Neuron (in vitro differentiated cells): Measurements from ENCODE around the gene USP26.
"Not testable (repeated sequence)": the region's sequence is repeated elsewhere in the genome, so short reads cannot be mapped to it uniquely, and the experiment has no call there.

Source experiments
- H2AFZ ChIP-seq: one replicate; pipeline ENCODE4 v1.6.1; 2013; ENCODE audit warnings: low read depth, mild to moderate bottlenecking, inconsistent platforms, low read length, moderate library complexity
- H3K27me3 ChIP-seq: one replicate; pipeline ENCODE4 v1.6.1; 2013; ENCODE audit warnings: low read length; ENCODE audit not compliant: insufficient read depth
- H3K36me3 ChIP-seq: one replicate; pipeline ENCODE4 v1.6.1; 2013; ENCODE audit warnings: low read length; ENCODE audit not compliant: insufficient read depth
- H3K4me1 ChIP-seq: one replicate; pipeline ENCODE4 v1.6.1; 2013; ENCODE audit warnings: low read length; ENCODE audit not compliant: insufficient read depth
- H3K4me3 ChIP-seq: 2 replicates; pipeline ENCODE4 v1.5.1; 2013; ENCODE audit warnings: mild to moderate bottlenecking, low read length, moderate library complexity
- H3K9me3 ChIP-seq: one replicate; pipeline ENCODE4 v1.6.1; 2013; ENCODE audit warnings: low read length

Gene USP26

GRCh38 chrX:133097031-133097430 lies at the start of gene USP26:
USP26 (minus strand) TSS chrX:133097109; CDS start chrX:133028220, 68,889 bp downstream.
- Histone ChIP-seq H3K4me1 (no peaks in the 10 kb centered on the region), H3K36me3 (no peaks in the 10 kb centered on the region), H3K9me3 (no peaks in the 10 kb centered on the region), H2AFZ (no peak within 1 kb of the TSS), H3K4me3 (no peak within 1 kb of the TSS), H3K27me3 (no peaks in the 10 kb centered on the region)

- H3K27me3 ChIP-seq: no peaks in the 10 kb centered on the region
- H3K4me3 ChIP-seq: no peak overlapping the region
- peaks cover 14% of the 10 kb centered on the region for H3K4me1 ChIP-seq
- H3K9me3 ChIP-seq: no peaks in the 10 kb centered on the region
- H2AFZ ChIP-seq: no peak overlapping the region
- H3K36me3 ChIP-seq: no peaks in the 10 kb centered on the region
Observed at GRCh38 chrX:133134282-133134681, 37.4 kb upstream of the USP26 start.

GRCh38 chrX:133120406-133120805 lies 23.5 kb upstream of the USP26 start:
- Histone ChIP-seq H3K4me3 (no peak overlapping the region), H3K4me1 (no peaks in the 10 kb centered on the region), H3K27me3 (no peaks in the 10 kb centered on the region), H2AFZ (no peak overlapping the region), H3K9me3 (no peaks in the 10 kb centered on the region), H3K36me3 (no peaks in the 10 kb centered on the region)

GRCh38 chrX:133094098-133094731 lies 2.7 kb downstream of the USP26 start:
- H2AFZ ChIP-seq: no peak overlapping the region
- H3K36me3 ChIP-seq: no peaks in the 10 kb centered on the region
- H3K9me3 ChIP-seq: no peaks in the 10 kb centered on the region
- H3K27me3 ChIP-seq: peaks cover 2% of the 10 kb centered on the region
- no peaks in the 10 kb centered on the region for H3K4me1 ChIP-seq
- H3K4me3 ChIP-seq: no peak overlapping the region

- Histone ChIP-seq H3K27me3 (peaks cover 2% of the 10 kb centered on the region), H3K4me1 (no peaks in the 10 kb centered on the region), H3K9me3 (no peaks in the 10 kb centered on the region), H3K36me3 (no peaks in the 10 kb centered on the region), H2AFZ (no peak overlapping the region), H3K4me3 (no peak overlapping the region)
Observed at GRCh38 chrX:133090236-133090809, 6.6 kb downstream of the USP26 start.

GRCh38 chrX:133089411-133089810 lies 7.5 kb downstream of the USP26 start:
- H2AFZ ChIP-seq: no peak overlapping the region
- peaks cover 2% of the 10 kb centered on the region for H3K27me3 ChIP-seq
- H3K9me3 ChIP-seq: no peaks in the 10 kb centered on the region
- H3K4me1 ChIP-seq: no peaks in the 10 kb centered on the region
- H3K4me3 ChIP-seq: no peak overlapping the region
- no peaks in the 10 kb centered on the region for H3K36me3 ChIP-seq

GRCh38 chrX:133085785-133086184 lies 11.1 kb downstream of the USP26 start:
- Histone ChIP-seq H3K36me3 (no peaks in the 10 kb centered on the region), H2AFZ (no peak overlapping the region), H3K9me3 (no peaks in the 10 kb centered on the region), H3K27me3 (peaks cover 2% of the 10 kb centered on the region), H3K4me1 (no peaks in the 10 kb centered on the region), H3K4me3 (no peak overlapping the region)

- H3K4me1 ChIP-seq, H3K36me3 ChIP-seq, H3K27me3 ChIP-seq, H3K9me3 ChIP-seq, H2AFZ ChIP-seq, H3K4me3 ChIP-seq: not testable (repeated sequence)
Observed at GRCh38 chrX:133085056-133085455, 11.9 kb downstream of the USP26 start.

GRCh38 chrX:133083899-133084298 lies 13.0 kb downstream of the USP26 start:
- Histone ChIP-seq H3K36me3 (no peaks in the 10 kb centered on the region), H3K9me3 (no peaks in the 10 kb centered on the region), H3K27me3 (no peaks in the 10 kb centered on the region), H2AFZ (no peak overlapping the region), H3K4me3 (no peak overlapping the region), H3K4me1 (no peaks in the 10 kb centered on the region)

GRCh38 chrX:133081990-133082389 lies 14.9 kb downstream of the USP26 start:
- no peaks in the 10 kb centered on the region for H3K36me3 ChIP-seq
- H2AFZ ChIP-seq: no peak overlapping the region
- H3K9me3 ChIP-seq: no peaks in the 10 kb centered on the region
- H3K4me1 ChIP-seq: no peaks in the 10 kb centered on the region
- H3K27me3 ChIP-seq: no peaks in the 10 kb centered on the region
- no peak overlapping the region for H3K4me3 ChIP-seq

- not testable (repeated sequence) for H3K9me3 ChIP-seq, H3K36me3 ChIP-seq, H3K4me3 ChIP-seq, H3K4me1 ChIP-seq, H3K27me3 ChIP-seq, H2AFZ ChIP-seq
Observed at GRCh38 chrX:133077856-133078255, 19.1 kb downstream of the USP26 start.

GRCh38 chrX:133072566-133072965 lies 24.3 kb downstream of the USP26 start:
- Histone ChIP-seq H3K36me3 (no peaks in the 10 kb centered on the region), H3K4me3 (no peak overlapping the region), H2AFZ (no peak overlapping the region), H3K4me1 (peaks cover 18% of the 10 kb centered on the region), H3K27me3 (no peaks in the 10 kb centered on the region), H3K9me3 (no peaks in the 10 kb centered on the region)

GRCh38 chrX:133068461-133068860 lies 28.4 kb downstream of the USP26 start:
- Histone ChIP-seq H3K4me1 (peaks cover 18% of the 10 kb centered on the region), H3K36me3 (no peaks in the 10 kb centered on the region), H3K27me3 (no peaks in the 10 kb centered on the region), H3K4me3 (no peak overlapping the region), H2AFZ (no peak overlapping the region), H3K9me3 (no peaks in the 10 kb centered on the region)

GRCh38 chrX:133056341-133056740 lies 40.6 kb downstream of the USP26 start:
- Histone ChIP-seq H3K36me3 (no peaks in the 10 kb centered on the region), H3K9me3 (no peaks in the 10 kb centered on the region), H3K4me1 (peaks cover 22% of the 10 kb centered on the region), H2AFZ (no peak overlapping the region), H3K27me3 (no peaks in the 10 kb centered on the region), H3K4me3 (no peak overlapping the region)
